ENCODE measurements around the gene PPP2R5C. TPM values are rescaled to one million over a fixed set of nuclear protein-coding genes. Genes with fewer than 3 reads are reported as not detected.

Gene PPP2R5C
- total RNA-seq, 6 donors from 2014 or later: 105 to 208 (median 133) TPM

GRCh38 chr14:101898416-101898815 is 136.9 kb downstream of the PPP2R5C start:
- peaks cover 26 to 96% (median 85%) of the 10 kb centered on the region in 4 donors for H3K36me3 ChIP-seq
- no peak for TF ChIP-seq EP300 (IDR thresholded peaks at IDR 0.05)
- TF ChIP-seq CTCF (IDR thresholded peaks at IDR 0.05): no peak
- TF ChIP-seq POLR2A (IDR thresholded peaks at IDR 0.05): no peak
- TF ChIP-seq POLR2AphosphoS5 (IDR thresholded peaks at IDR 0.05): no peak
- ATAC-seq (ENCODE audit: low FRiP score in 2 of 2) (no peak), DNase-seq (no peak)
- no peak overlapping the region for H3K27ac ChIP-seq
- no peaks in the 10 kb centered on the region for H3K4me1 ChIP-seq
- no peaks in the 10 kb centered on the region for H3K9me3 ChIP-seq
- no peak overlapping the region for H3K4me3 ChIP-seq
- WGBS, 2 donors: 95 to 97% methylated on average over 8 of the region's 8 CpGs
- no peaks in the 10 kb centered on the region for H3K27me3 ChIP-seq

DNA sequence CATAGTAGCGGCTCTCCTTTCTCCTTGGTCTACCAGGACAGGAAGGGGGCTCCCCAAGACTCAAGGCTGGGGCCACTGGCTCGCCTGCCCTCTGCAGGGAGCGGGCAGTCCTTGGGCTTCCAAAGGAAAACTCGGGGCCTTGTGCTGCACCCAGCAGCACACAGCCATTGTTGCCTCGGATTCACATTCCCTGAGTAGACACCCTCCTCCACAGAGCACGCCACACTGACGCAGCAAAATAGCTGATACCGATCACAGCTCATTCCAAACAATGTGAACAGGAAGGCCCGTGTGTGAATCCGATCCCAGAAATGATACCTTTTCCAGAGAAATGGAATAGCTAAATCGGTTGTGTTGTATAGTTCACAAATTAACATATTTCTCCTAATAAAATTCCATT is 137.8 kb downstream of the PPP2R5C start:
- Histone ChIP-seq H3K4me3 (no peak overlapping the region), H3K27ac (no peak overlapping the region), H3K36me3 (peaks cover 34 to 96% (median 85%) of the 10 kb centered on the region in 4 donors), H3K9me3 (no peaks in the 10 kb centered on the region), H3K4me1 (no peaks in the 10 kb centered on the region), H3K27me3 (no peaks in the 10 kb centered on the region)
- DNase-seq (no peak), ATAC-seq (ENCODE audit: low FRiP score in 2 of 2) (no peak)
- WGBS, 2 donors: 89 to 92% methylated on average over 9 to 11 of the region's 11 CpGs
- no peak for TF ChIP-seq CTCF (IDR thresholded peaks at IDR 0.05)
- TF ChIP-seq POLR2AphosphoS5 (IDR thresholded peaks at IDR 0.05): no peak
- TF ChIP-seq EP300 (IDR thresholded peaks at IDR 0.05): no peak
- TF ChIP-seq POLR2A (IDR thresholded peaks at IDR 0.05): no peak

DNA sequence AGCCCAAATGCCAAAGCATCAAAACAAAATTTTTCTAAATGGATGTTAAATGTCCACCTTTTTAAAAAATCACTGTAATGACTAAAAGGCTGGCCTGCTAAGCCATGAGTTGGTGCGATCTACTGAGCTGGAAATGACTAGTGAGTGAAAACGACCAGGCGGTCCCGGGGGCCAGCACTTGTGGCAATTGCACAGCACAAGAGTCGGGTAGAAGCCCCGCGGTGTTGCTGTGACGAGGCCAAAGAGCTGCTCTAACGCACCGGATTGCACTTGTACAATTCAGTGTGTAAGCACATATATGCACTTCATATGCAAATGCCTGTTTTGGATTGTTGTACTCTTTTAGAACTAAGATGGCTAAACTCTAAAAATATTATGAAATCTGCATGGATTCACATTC is 138.7 kb downstream of the PPP2R5C start:
- DNase-seq (no peak), ATAC-seq (ENCODE audit: low FRiP score in 2 of 2) (no peak)
- H3K4me1 ChIP-seq: no peaks in the 10 kb centered on the region

DNA sequence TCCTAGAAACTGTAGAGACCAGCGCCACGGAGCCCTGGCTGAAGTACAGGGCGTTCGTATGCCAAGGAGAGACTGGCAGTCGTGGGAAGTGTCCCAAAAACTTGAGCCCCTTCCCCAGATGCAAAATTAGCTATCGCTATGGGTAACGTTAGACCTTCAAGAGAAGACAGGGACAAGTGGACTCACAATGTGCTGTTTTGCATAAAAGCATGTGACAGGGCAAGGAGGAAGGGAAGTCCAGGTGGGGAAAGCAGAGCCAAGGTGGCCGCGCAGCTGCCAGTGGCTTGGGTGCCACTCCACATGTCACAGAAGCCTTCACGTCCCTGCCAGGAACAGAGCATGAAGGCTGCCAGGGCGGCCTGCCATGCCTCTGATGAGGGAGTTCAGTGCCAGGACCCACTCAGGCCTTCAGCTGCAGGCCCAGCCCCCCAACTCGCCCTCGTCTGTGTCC is 141.6 kb downstream of the PPP2R5C start:
- Histone ChIP-seq H3K27me3 (no peaks in the 10 kb centered on the region), H3K27ac (no peak overlapping the region), H3K4me3 (no peak overlapping the region), H3K9me3 (no peaks in the 10 kb centered on the region), H3K36me3 (peaks cover 52 to 99% (median 92%) of the 10 kb centered on the region in 4 donors), H3K4me1 (no peaks in the 10 kb centered on the region)
- 95% methylated on average over 12 to 13 of the region's 13 CpGs for WGBS, 2 donors
- no peak for ATAC-seq (ENCODE audit: low FRiP score in 2 of 2)
- peak in 1 of 2 donors; percentile 47 for DNase-seq
- TF ChIP-seq POLR2AphosphoS5 (IDR thresholded peaks at IDR 0.05) (no peak), EP300 (IDR thresholded peaks at IDR 0.05) (no peak), POLR2A (IDR thresholded peaks at IDR 0.05) (no peak), CTCF (IDR thresholded peaks at IDR 0.05) (no peak)

More for the DNA sequence above, 138.7 kb downstream of the PPP2R5C start:
- no peak for TF ChIP-seq POLR2A (IDR thresholded peaks at IDR 0.05)
- no peak overlapping the region for H3K27ac ChIP-seq
- H3K9me3 ChIP-seq: no peaks in the 10 kb centered on the region
- peaks cover 39 to 96% (median 86%) of the 10 kb centered on the region in 4 donors for H3K36me3 ChIP-seq
- no peaks in the 10 kb centered on the region for H3K27me3 ChIP-seq
- 93 to 99% methylated on average over 10 of the region's 10 CpGs for WGBS, 2 donors
- H3K4me3 ChIP-seq: no peak overlapping the region

- Histone ChIP-seq H3K27me3 (no peaks in the 10 kb centered on the region), H3K27ac (no peak overlapping the region), H3K4me3 (no peak overlapping the region), H3K36me3 (peaks cover 57 to 100% (median 91%) of the 10 kb centered on the region in 4 donors), H3K4me1 (no peaks in the 10 kb centered on the region), H3K9me3 (no peaks in the 10 kb centered on the region)
- 86 to 89% methylated on average over 9 of the region's 9 CpGs for WGBS, 2 donors
- ATAC-seq (ENCODE audit: low FRiP score in 2 of 2): no peak
- no peak for DNase-seq
- TF ChIP-seq POLR2A (IDR thresholded peaks at IDR 0.05): no peak
- no peak for TF ChIP-seq POLR2AphosphoS5 (IDR thresholded peaks at IDR 0.05)
- no peak for TF ChIP-seq EP300 (IDR thresholded peaks at IDR 0.05)
- no peak for TF ChIP-seq CTCF (IDR thresholded peaks at IDR 0.05)
These were observed 144.1 kb downstream of the PPP2R5C start for GRCh38 chr14:101905614-101906013.

Measured in upper lobe of left lung (tissue), 6 donors.